ENCODE data around the gene CCIN.
"Not testable (repeated sequence)": the region's sequence is repeated elsewhere in the genome, so short reads cannot be mapped to it uniquely, and the experiment has no call there.

CCIN gene

DNA sequence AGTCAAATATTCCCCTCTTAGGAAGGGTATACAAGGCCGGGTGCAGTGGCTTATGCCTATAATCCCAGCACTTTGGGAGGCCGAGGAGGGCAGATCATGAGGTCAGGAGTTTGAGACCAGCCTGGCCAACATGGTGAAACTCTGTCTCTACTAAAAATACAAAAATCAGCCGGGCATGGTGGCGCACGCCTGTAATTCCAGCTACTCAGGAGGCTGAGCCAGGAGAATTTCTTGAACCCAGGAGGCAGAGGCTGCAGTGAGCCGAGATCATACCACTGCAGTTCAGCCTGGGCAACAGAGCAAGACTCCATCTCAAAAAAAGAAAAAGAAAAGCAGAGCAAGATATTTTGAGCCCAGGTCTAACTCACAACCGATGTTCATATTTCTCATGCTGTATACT is 37.5 kb upstream of the CCIN start:
- H3K9me3 ChIP-seq (ENCODE audit: control insufficient read depth, insufficient read depth, low read length); H3K4me3 ChIP-seq (ENCODE audit: low read length); H3K4me1 ChIP-seq (ENCODE audit: control insufficient read depth, insufficient read depth, low read length); H3K27me3 ChIP-seq (ENCODE audit: control insufficient read depth, insufficient read depth, low read length); DNase-seq (ENCODE audit: low read depth, low spot score); H3K36me3 ChIP-seq (ENCODE audit: control insufficient read depth, insufficient read depth, low read length); H3K27ac ChIP-seq (ENCODE audit: low read length): not testable (repeated sequence)
- WGBS (ENCODE audit: insufficient coverage, insufficient read length), result no CpG with 5 or more reads among the region's 7 CpGs

DNA sequence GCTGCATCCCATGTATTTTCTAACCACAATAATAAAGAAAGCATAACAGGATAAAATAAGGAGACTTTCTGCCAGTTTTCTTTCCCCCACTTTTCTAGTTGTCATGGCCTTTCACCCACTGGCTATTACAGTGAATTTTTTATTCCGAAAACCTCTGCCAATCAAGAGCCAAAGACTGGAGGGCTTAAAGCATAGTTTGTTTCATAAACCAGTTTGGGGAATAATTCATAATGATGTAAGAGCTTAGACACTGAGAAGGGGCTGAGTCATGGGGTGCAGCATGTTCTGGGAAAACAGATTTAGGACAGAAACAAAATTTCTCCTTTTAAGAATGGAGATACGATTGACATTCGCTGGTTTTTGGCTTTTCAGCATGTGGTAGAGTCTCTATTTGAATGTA is 37.1 kb upstream of the CCIN start:
- Histone ChIP-seq H3K9me3 (ENCODE audit: control insufficient read depth, insufficient read depth, low read length) (no peaks in the 10 kb centered on the region), H3K36me3 (ENCODE audit: control insufficient read depth, insufficient read depth, low read length) (no peaks in the 10 kb centered on the region; the same call in 1 of the 2 replicates), H3K27ac (ENCODE audit: low read length) (no peak overlapping the region), H3K4me1 (ENCODE audit: control insufficient read depth, insufficient read depth, low read length) (peaks cover 7% of the 10 kb centered on the region), H3K27me3 (ENCODE audit: control insufficient read depth, insufficient read depth, low read length) (peaks cover 9% of the 10 kb centered on the region; the same call in 1 of the 2 replicates), H3K4me3 (ENCODE audit: low read length) (no peak overlapping the region)
- WGBS (ENCODE audit: insufficient coverage, insufficient read length), result no CpG with 5 or more reads among the region's 3 CpGs
- no peak for DNase-seq (ENCODE audit: low read depth, low spot score)

DNA sequence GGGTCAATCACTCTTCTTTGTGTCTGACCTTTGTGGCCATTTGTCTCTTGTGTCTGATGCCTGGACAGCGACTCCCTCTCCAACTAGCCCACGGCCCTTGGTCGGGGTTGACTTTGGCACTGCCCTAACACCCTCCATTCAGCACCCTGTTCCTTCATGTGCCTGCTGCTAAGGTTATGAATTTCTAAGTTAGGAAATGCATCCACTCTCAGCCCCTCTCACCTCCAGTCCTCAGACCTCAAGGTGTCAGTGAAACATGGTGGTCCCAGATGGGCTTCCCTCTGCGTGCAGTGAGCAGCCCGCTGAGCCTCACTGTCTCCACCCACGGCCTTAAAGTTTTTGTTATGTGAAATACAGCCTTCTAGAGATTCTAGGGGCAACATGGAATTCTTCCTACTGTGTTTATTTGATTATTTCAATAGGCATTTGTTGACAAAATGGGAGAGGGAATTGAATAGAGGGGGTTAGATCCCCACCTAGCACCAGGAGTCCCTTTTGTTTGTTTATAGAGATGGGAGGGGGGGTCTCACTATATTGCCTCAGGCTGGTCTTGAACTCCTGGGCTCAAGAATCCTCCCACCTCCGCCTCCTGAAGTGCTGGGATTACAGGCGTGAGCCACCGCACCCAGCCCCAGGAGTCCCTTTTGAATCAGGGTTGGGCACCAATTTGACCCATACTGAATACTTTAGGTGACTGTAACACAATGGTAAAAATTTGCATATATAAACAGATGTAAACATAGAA is 34.3 kb upstream of the CCIN start:
- H3K27me3 ChIP-seq (ENCODE audit: control insufficient read depth, insufficient read depth, low read length), result peaks cover 24% of the 10 kb centered on the region
- no peak overlapping the region for H3K4me3 ChIP-seq (ENCODE audit: low read length)
- no peaks in the 10 kb centered on the region; the same call in 1 of the 2 replicates for H3K36me3 ChIP-seq (ENCODE audit: control insufficient read depth, insufficient read depth, low read length)
- no peaks in the 10 kb centered on the region for H3K9me3 ChIP-seq (ENCODE audit: control insufficient read depth, insufficient read depth, low read length)
- no peak overlapping the region for H3K27ac ChIP-seq (ENCODE audit: low read length)
- WGBS (ENCODE audit: insufficient coverage, insufficient read length), result no CpG with 5 or more reads among the region's 9 CpGs
- DNase-seq (ENCODE audit: low read depth, low spot score), result no peak
- H3K4me1 ChIP-seq (ENCODE audit: control insufficient read depth, insufficient read depth, low read length), result peaks cover 13% of the 10 kb centered on the region

DNA sequence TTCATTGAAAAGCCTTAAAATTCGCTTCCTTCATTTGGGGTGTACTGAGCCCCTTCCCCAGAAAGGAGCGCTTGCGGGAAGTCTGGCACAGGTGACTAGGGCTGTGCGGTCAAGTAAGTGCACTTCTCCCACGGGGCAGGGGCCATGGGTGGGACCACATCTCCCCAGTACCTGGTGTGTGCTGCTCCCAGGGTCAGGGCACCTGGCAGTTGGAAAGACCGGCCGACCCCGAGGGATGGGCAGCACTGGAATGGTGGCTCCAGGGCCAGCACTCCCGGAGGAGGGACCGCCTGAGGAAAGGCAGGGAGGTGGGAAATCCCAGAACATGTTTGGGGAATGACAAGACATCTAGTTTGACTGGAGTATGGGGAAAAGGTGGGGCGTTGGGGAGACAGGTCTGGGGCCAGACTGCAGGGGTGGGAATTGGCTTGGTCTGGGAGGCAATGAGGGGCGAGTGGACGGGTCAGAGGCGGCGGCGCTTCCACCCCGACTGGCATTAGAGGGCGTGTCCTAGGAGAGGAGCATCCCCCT is 33.4 kb upstream of the CCIN start:
- H3K27ac ChIP-seq (ENCODE audit: low read length), result no peak overlapping the region
- no peaks in the 10 kb centered on the region; the same call in 1 of the 2 replicates for H3K36me3 ChIP-seq (ENCODE audit: control insufficient read depth, insufficient read depth, low read length)
- peaks cover 24% of the 10 kb centered on the region for H3K27me3 ChIP-seq (ENCODE audit: control insufficient read depth, insufficient read depth, low read length)
- peaks cover 13% of the 10 kb centered on the region for H3K4me1 ChIP-seq (ENCODE audit: control insufficient read depth, insufficient read depth, low read length)
- no peaks in the 10 kb centered on the region for H3K9me3 ChIP-seq (ENCODE audit: control insufficient read depth, insufficient read depth, low read length)
- WGBS (ENCODE audit: insufficient coverage, insufficient read length), result no CpG with 5 or more reads among the region's 18 CpGs
- H3K4me3 ChIP-seq (ENCODE audit: low read length), result peak overlapping the region; percentile 54; the same call in 1 of the 2 replicates
- DNase-seq (ENCODE audit: low read depth, low spot score), result no peak

DNA sequence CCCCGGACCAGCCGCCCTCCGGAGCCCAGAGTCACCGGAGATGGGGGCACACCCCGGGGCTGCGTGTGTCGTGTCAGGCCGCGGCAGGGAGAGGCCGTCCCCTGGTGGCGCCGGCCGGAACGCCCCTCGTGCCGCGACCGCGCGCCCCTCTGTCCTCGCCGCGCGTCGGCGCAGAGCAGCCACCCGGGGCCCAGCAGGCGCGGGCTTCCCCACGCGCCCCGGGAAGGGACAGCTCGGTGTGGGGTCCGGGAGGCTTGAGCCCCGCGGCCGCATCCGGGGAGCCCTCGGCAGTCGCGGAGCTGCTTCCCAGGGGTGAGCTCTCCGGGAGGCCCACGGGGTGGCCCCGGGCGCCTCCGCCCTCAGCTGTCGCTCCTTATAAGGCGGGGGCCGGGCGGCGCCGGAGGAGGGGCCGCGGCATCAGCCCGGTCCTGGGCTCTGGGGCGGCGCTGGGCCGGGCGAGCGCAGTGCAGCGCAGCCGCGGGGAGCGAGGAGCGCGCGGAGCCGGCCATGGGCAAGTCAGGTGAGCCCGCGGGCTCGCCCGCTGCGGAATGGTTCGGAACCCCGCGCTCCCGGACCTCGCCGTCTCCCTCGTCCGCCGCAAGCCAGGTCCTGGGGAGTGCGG is 32.8 kb upstream of the CCIN start, which contains the start of gene GLIPR2:
Gene GLIPR2 (plus strand): TSS at position 462 of the 622 bp plus-strand sequence. CDS start 46 bp downstream, at position 508.
- no CpG with 5 or more reads among the region's 83 CpGs for WGBS (ENCODE audit: insufficient coverage, insufficient read length)
- peaks cover 24% of the 10 kb centered on the region for H3K27me3 ChIP-seq (ENCODE audit: control insufficient read depth, insufficient read depth, low read length)

DNA sequence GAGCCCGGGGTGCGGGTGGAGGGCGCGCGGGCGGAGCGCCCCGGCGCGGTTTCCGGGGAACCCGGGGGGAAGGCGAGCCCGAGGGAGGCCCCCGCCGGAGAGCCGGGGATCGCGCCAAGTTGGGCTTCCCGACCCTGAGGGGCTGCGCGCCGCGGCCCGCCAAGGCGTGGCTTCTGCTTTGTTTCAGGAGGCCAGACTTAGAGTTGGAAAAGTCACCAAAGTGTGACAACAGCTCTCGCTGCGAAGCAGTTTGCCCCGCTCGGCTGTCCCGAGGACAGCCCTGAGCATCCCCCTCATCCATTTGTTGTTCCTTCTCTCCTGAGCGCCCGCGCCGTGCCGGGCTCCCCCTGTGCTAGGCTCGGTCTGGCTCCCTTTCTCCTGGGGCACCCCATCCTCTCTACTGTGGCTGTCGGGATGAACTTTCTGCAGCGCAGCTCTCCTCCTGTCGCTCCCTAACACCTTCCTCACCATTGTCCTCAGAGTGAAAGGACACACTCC is 32.2 kb upstream of the CCIN start:
- H3K27me3 ChIP-seq (ENCODE audit: control insufficient read depth, insufficient read depth, low read length), result peaks cover 24% of the 10 kb centered on the region
- H3K27ac ChIP-seq (ENCODE audit: low read length), result no peak overlapping the region
- no peak for DNase-seq (ENCODE audit: low read depth, low spot score)
- H3K4me3 ChIP-seq (ENCODE audit: low read length), result peak overlapping the region; percentile 54; the same call in 1 of the 2 replicates
- H3K36me3 ChIP-seq (ENCODE audit: control insufficient read depth, insufficient read depth, low read length), result no peaks in the 10 kb centered on the region; the same call in 1 of the 2 replicates
- H3K4me1 ChIP-seq (ENCODE audit: control insufficient read depth, insufficient read depth, low read length), result peaks cover 13% of the 10 kb centered on the region
- no peaks in the 10 kb centered on the region for H3K9me3 ChIP-seq (ENCODE audit: control insufficient read depth, insufficient read depth, low read length)
- WGBS (ENCODE audit: insufficient coverage, insufficient read length), result no CpG with 5 or more reads among the region's 40 CpGs

More for the DNA sequence above, 32.8 kb upstream of the CCIN start, which contains the start of gene GLIPR2:
- DNase-seq (ENCODE audit: low read depth, low spot score), result no peak
- no peaks in the 10 kb centered on the region for H3K9me3 ChIP-seq (ENCODE audit: control insufficient read depth, insufficient read depth, low read length)
- H3K4me3 ChIP-seq (ENCODE audit: low read length), result peak within 1 kb of the TSS; percentile 54; the same call in 1 of the 2 replicates
- no peak within 1 kb of the TSS for H3K27ac ChIP-seq (ENCODE audit: low read length)
- H3K36me3 ChIP-seq (ENCODE audit: control insufficient read depth, insufficient read depth, low read length), result no peaks in the 10 kb centered on the region; the same call in 1 of the 2 replicates
- H3K4me1 ChIP-seq (ENCODE audit: control insufficient read depth, insufficient read depth, low read length), result peaks cover 13% of the 10 kb centered on the region

DNA sequence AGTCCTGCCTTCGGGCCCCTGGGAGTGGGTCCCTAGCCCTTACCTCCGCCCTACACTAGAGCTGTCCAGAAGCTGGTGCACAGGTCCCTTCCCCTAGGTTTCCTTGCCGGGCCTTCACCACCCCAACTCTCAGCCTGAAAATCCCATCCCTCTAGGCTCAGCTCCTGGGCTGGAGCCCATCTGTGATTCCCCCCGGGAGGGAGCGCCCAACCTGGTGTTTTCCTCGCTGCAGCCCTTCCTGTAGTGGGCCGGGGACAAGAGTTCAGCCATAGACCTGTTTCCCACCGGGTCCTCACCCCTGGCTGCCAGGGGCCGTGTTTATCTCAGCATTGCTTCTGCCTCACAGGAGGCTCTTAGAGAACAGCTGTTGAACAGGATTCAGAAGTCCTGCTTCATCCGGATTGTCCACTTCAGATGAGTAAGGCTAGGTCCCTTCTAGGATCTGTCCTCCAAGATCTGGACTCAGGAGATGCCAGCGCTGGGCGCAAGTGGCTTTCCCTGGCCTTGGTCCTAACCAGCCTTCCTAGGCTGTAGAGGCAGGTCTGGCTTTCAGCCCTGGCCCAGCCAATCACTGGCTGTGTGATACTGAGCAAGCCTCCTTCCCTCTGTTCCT is 31.7 kb upstream of the CCIN start:
- no CpG with 5 or more reads among the region's 12 CpGs for WGBS (ENCODE audit: insufficient coverage, insufficient read length)

DNA sequence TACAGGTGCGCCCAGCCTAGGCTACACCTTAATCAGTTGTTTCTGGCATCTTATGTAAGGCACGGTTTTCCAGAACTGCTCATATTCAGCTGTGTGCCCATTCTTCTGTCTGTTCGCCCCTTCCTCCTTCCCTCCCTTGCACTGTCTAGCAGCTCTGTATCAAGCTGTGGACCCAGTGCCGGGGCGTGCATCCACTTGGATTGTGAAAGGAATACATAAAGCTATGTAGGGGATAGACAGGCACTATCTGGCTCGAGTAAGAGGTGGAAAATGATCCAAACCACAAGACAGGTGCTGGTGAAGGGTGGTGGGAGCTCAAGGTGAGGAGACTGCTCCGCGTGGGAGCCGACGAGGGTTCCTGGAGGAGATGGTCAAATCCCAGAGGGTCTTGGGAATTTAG is 30.7 kb upstream of the CCIN start:
- DNase-seq (ENCODE audit: low read depth, low spot score), result no peak
- no CpG with 5 or more reads among the region's 10 CpGs for WGBS (ENCODE audit: insufficient coverage, insufficient read length)
- H3K9me3 ChIP-seq (ENCODE audit: control insufficient read depth, insufficient read depth, low read length), result no peaks in the 10 kb centered on the region
- no peak overlapping the region for H3K4me3 ChIP-seq (ENCODE audit: low read length)
- no peak overlapping the region for H3K27ac ChIP-seq (ENCODE audit: low read length)
- H3K27me3 ChIP-seq (ENCODE audit: control insufficient read depth, insufficient read depth, low read length), result peaks cover 24% of the 10 kb centered on the region
- peaks cover 13% of the 10 kb centered on the region for H3K4me1 ChIP-seq (ENCODE audit: control insufficient read depth, insufficient read depth, low read length)
- no peaks in the 10 kb centered on the region; the same call in 1 of the 2 replicates for H3K36me3 ChIP-seq (ENCODE audit: control insufficient read depth, insufficient read depth, low read length)

More for the DNA sequence above, 31.7 kb upstream of the CCIN start:
- peaks cover 24% of the 10 kb centered on the region for H3K27me3 ChIP-seq (ENCODE audit: control insufficient read depth, insufficient read depth, low read length)
- DNase-seq (ENCODE audit: low read depth, low spot score), result no peak
- H3K4me3 ChIP-seq (ENCODE audit: low read length), result peak overlapping the region; percentile 54; the same call in 1 of the 2 replicates
- no peaks in the 10 kb centered on the region; the same call in 1 of the 2 replicates for H3K36me3 ChIP-seq (ENCODE audit: control insufficient read depth, insufficient read depth, low read length)
- no peaks in the 10 kb centered on the region for H3K9me3 ChIP-seq (ENCODE audit: control insufficient read depth, insufficient read depth, low read length)
- no peak overlapping the region for H3K27ac ChIP-seq (ENCODE audit: low read length)
- peaks cover 13% of the 10 kb centered on the region for H3K4me1 ChIP-seq (ENCODE audit: control insufficient read depth, insufficient read depth, low read length)

DNA sequence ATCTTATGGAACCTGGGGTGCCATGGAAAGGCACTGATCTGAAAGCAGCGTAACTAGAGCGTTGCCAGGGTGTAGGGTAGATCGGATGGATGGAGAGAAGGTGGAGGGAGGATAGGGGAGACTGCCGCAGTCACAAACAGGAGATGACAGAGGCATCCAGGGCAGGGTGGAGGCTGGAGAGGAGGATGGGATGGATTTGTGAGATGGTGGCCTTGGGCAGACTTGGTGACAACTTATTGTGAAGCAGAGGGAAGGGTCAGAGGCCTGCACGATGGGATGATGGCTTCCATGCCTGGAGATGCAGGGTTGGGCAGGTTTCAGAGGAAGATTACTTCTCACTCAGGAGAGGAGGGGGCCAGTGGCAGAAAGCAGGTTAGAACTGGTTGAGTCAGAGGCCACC is 30.3 kb upstream of the CCIN start:
- Histone ChIP-seq H3K9me3 (ENCODE audit: control insufficient read depth, insufficient read depth, low read length) (no peaks in the 10 kb centered on the region), H3K27me3 (ENCODE audit: control insufficient read depth, insufficient read depth, low read length) (peaks cover 24% of the 10 kb centered on the region), H3K27ac (ENCODE audit: low read length) (no peak overlapping the region), H3K4me1 (ENCODE audit: control insufficient read depth, insufficient read depth, low read length) (peaks cover 13% of the 10 kb centered on the region), H3K4me3 (ENCODE audit: low read length) (no peak overlapping the region), H3K36me3 (ENCODE audit: control insufficient read depth, insufficient read depth, low read length) (no peaks in the 10 kb centered on the region; the same call in 1 of the 2 replicates)
- WGBS (ENCODE audit: insufficient coverage, insufficient read length), result no CpG with 5 or more reads among the region's 5 CpGs
- DNase-seq (ENCODE audit: low read depth, low spot score), result no peak
